Right renal pelvis (tissue), 4 donors: ENCODE results near the gene TMIE. TPM values are rescaled to one million over a fixed set of nuclear protein-coding genes. Genes with fewer than 3 reads are reported as not detected.
A peak's percentile ranks its signal among the peaks of the same experiment; 100 is the strongest.

Source experiments
- DNase-seq, 4 donors: peaks; one replicate each; pipeline ENCODE4 v3.0.0-alpha.2; 2013; ENCODE audit warnings: low read depth in 4 of 4, low spot score in 3 of 4, missing footprints in 1 of 4
- polyA plus RNA-seq, 4 donors: library from polyadenylated mRNA; unstranded; fragments of 120-200 nt; gene quantifications; one replicate each; pipeline ENCODE4 v1.2.1, GENCODE V29; 2013; ENCODE audit not compliant: insufficient read length in 4 of 4

Gene TMIE
- polyA plus RNA-seq, 4 donors, result 1.1 to 1.3 (median 1.3) TPM

- DNase-seq, result no peak
Measured at GRCh38 chr3:46755646-46756045, 54.5 kb downstream of the TMIE start.

GRCh38 chr3:46756642-46757041 is 55.5 kb downstream of the TMIE start:
- no peak for DNase-seq

GRCh38 chr3:46759239-46760167 is 58.3 kb downstream of the TMIE start:
- DNase-seq, result peak in 1 of 4 donors; percentile 3

Other genes starting within 250 kb of the TMIE start
- gene LTF, start 236.5 kb upstream of the TMIE start, polyA plus RNA-seq, result 1 to 10 TPM; 2.1 to 3.4 (median 3.1) TPM
- not detected for gene RTP3, start 203.4 kb upstream of the TMIE start, polyA plus RNA-seq
- gene LRRC2, start 135.1 kb upstream of the TMIE start, polyA plus RNA-seq, result 1 to 10 TPM; 1.9 to 3.1 (median 2.6) TPM
- under 1 TPM in 3 of 4 donors, not detected in 1; 0.08 to 0.26 (median 0.17) TPM for gene FAM240A, start 88.9 kb upstream of the TMIE start, polyA plus RNA-seq
- gene ALS2CL, start 7.7 kb upstream of the TMIE start, polyA plus RNA-seq, result 10 to 100 TPM in 3 of 4 donors, 1 to 10 TPM in 1; 9.0 to 16.5 (median 11.7) TPM
- 1 to 10 TPM; 1.8 to 3.2 (median 2.3) TPM for gene PRSS50, start 16.5 kb downstream of the TMIE start, polyA plus RNA-seq
- gene MYL3, start 162.1 kb downstream of the TMIE start, polyA plus RNA-seq, result 10 to 100 TPM; 21.8 to 29.0 (median 23.6) TPM
- 100 to 1,000 TPM; 157 to 260 (median 188) TPM for gene PTH1R, start 176.3 kb downstream of the TMIE start, polyA plus RNA-seq